ENCODE results near the gene URB1. TPM values are rescaled to one million over a fixed set of nuclear protein-coding genes. Genes with fewer than 3 reads are reported as not detected.

Gene URB1
- polyA plus RNA-seq, 2 of the 4 experiments (the other 2 are of a cell fraction): 8.7 to 10.1 TPM

DNA sequence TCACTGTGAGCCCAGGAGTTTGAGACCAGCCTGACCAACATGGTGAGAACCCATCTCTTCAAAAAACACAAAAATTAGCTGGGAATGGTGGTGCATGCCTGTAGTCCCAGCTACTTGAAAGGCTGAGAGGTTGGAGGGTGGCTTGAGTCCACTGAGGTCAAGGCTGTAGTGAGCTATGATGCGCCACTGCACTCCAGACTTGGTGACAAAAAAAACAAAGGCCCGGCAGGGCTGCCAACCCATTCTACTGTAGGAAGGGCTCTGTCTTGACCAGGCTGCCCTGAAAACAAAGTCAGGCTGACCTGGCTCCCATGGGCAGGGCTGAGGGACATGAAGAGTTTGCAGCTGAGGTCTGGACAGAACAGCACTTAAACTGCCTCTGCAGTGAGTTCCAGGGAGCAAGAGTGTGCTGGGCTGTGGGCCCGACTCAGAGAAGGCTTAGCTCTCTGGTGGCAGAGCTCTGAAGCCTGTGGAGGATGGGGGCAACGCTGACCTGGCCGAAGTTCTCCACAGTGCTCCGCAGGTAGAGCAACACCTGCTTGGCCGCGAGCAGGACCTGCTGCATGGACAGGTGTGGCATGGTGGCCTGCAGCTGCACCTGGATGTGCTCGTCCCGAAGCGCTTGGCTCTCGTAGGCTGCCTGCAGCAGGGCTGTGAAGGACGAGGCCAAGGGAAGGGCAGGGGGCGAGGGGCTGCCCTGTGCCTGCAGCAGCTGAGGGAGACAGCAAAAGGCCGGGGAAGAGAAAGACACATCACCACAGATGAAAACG lies 42.4 kb downstream of the URB1 start:
- Histone ChIP-seq H3K4me1 (no peaks in the 10 kb centered on the region), H3K4me2 (no peak overlapping the region), H3K4me3 (no peak overlapping the region), H3K9me3 (no peaks in the 10 kb centered on the region), H3K27ac (no peak overlapping the region)
- ChIA-PET POLR2A (no interaction called here), CTCF (interaction anchor here (2.7 kb wide), 1 partner anchor 14 kb away, joined by 6 read pairs; no protein-coding TSS in a partner anchor)
- ATAC-seq: no peak
- FAIRE-seq: no peak
- DNase-seq (ENCODE audit: low read depth in 1 of 2, low spot score in 1 of 2): no peak
- TF ChIP-seq MAZ (IDR thresholded peaks at IDR 0.05; ENCODE audit: borderline replicate concordance, low read depth, low read length): no peak
- TF ChIP-seq HEYL (CRISPR knock-in tag; IDR thresholded peaks at IDR 0.05): no peak
- no peak for TF ChIP-seq PHF8 (IDR thresholded peaks at IDR 0.05; ENCODE audit: borderline replicate concordance, low read depth)
- no peak for TF ChIP-seq HOXA7 (CRISPR knock-in tag; IDR thresholded peaks at IDR 0.05)
- no peak for TF ChIP-seq FOSL2 (IDR thresholded peaks at IDR 0.05)
- no peak for TF ChIP-seq FOSL2 (CRISPR knock-in tag; IDR thresholded peaks at IDR 0.05)
- TF ChIP-seq RARB (CRISPR knock-in tag; IDR thresholded peaks at IDR 0.05): no peak
- no peak for TF ChIP-seq KDM1A (IDR thresholded peaks at IDR 0.05; ENCODE audit: low read depth)
- TF ChIP-seq CBX2 (IDR thresholded peaks at IDR 0.05; ENCODE audit: borderline replicate concordance, low read depth): no peak
- TF ChIP-seq SMC3 (IDR thresholded peaks at IDR 0.05): no peak
- WGBS (ENCODE audit: missing lambda C conversion rate): 91% methylated on average over 10 of the region's 16 CpGs

DNA sequence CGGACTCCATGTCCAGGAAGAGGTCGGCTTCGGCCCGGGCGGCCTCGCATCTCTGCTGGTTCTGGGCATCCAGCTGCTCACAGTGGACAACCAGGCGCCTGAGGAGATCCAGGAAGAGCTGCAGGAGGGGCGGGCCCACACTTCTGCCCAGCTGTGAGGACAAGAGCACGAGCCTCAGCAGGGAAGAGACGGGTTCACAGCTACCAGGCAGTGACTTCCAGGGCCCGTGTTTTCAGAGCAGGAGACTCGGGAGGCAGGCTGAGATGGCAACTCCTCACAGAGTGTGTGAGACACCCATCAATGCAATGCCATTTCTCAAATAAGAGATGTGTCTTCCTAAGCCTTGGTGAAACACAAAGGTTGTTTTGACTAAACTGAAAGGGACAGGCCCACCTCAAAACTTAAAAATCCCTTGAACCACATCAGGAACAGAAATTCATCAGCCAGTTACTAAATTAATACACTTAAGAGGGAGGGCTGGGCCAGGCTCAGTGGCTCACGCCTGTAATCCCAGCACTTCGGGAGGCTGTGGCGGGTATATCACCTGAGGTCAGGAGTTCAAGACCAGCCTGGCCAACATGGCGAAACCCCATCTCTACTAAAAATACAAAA lies 43.4 kb downstream of the URB1 start:
- Histone ChIP-seq H3K4me2 (no peak overlapping the region), H3K4me1 (no peaks in the 10 kb centered on the region), H3K4me3 (no peak overlapping the region), H3K9me3 (peaks cover 6% of the 10 kb centered on the region; the same call in 2 of the 3 replicates), H3K27ac (no peak overlapping the region)
- ATAC-seq: no peak
- TF ChIP-seq NR3C1 (IDR thresholded peaks at IDR 0.05) (no peak), RFX5 (IDR thresholded peaks at IDR 0.05) (no peak), KDM1A (IDR thresholded peaks at IDR 0.05; ENCODE audit: low read depth) (no peak), CBX8 (IDR thresholded peaks at IDR 0.05) (no peak), TP53 (CRISPR knock-in tag; IDR thresholded peaks at IDR 0.05) (no peak), POLR2AphosphoS2 (conservative IDR thresholded peaks at IDR 0.05; ENCODE audit: low read length) (no peak), MAFK (IDR thresholded peaks at IDR 0.05; ENCODE audit: partially characterized antibody) (no peak), EHMT2 (IDR thresholded peaks at IDR 0.05; ENCODE audit: low read depth) (no peak)
- TF ChIP-seq, protein P1, sequence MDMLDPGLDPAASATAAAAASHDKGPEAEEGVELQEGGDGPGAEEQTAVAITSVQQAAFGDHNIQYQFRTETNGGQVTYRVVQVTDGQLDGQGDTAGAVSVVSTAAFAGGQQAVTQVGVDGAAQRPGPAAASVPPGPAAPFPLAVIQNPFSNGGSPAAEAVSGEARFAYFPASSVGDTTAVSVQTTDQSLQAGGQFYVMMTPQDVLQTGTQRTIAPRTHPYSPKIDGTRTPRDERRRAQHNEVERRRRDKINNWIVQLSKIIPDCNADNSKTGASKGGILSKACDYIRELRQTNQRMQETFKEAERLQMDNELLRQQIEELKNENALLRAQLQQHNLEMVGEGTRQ (IDR thresholded peaks at IDR 0.05): no peak
- CTCF ChIA-PET: interaction anchor here (2.7 kb wide), 1 partner anchor 15 kb away, joined by 6 read pairs; no protein-coding TSS in a partner anchor
- POLR2A ChIA-PET: no interaction called here
- 97% methylated on average over 11 of the region's 16 CpGs for WGBS (ENCODE audit: missing lambda C conversion rate)
- DNase-seq (ENCODE audit: low read depth in 1 of 2, low spot score in 1 of 2): no peak
- FAIRE-seq: no peak

DNA sequence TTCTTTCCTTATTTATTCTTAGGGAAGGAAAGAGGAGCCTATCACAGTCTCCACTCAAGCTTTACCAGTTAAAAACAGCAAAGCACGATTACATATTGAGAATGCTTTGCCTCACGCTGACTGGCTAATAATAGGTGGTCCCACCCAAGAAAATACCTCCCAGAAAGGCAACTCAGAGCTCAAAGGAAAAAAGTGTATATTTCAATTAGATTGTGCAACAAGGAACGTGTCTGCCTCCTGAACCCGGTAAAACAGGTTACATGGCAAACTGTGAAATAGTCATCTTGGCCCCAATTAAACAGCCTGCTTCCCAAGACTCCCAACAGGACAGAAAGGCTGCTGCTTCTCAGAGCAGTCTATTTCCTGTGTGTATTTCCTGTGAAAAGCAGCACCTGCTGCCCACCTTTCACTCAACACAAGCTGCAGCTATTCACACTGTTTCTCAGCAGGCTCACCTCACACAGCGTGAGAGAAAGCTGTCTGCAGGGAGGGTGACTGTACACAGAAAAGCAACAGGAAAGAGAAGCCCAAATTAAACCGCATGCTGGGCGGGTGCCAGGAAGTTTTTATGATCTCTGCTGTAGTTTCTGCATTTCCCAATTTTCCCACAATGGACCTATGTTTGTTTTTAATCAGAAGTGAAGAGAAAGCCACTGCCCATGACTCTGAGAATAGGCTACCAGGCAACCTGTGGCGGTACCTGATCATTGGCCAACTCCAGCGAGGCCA lies 44.0 kb downstream of the URB1 start:
- no peak for DNase-seq (ENCODE audit: low read depth in 1 of 2, low spot score in 1 of 2)
- no peak for FAIRE-seq
- no peak overlapping the region for H3K4me3 ChIP-seq
- TF ChIP-seq FOSB (CRISPR knock-in tag; IDR thresholded peaks at IDR 0.05) (no peak), ESRRA (IDR thresholded peaks at IDR 0.05; ENCODE audit: borderline replicate concordance, low read length) (no peak), MAZ (IDR thresholded peaks at IDR 0.05; ENCODE audit: borderline replicate concordance, low read depth, low read length) (no peak), HOXB5 (CRISPR knock-in tag; IDR thresholded peaks at IDR 0.05) (no peak), RAD21 (conservative IDR thresholded peaks at IDR 0.05 in 1 of 2, IDR thresholded peaks at IDR 0.05 in 1 of 2) (no peak), POLR2A (IDR thresholded peaks at IDR 0.05; ENCODE audit: low read length) (no peak), HDAC2 (IDR thresholded peaks at IDR 0.05) (no peak), ZC3H11A (IDR thresholded peaks at IDR 0.05) (no peak)
- ChIA-PET POLR2A (no interaction called here), CTCF (interaction anchor here (1.8 to 2.7 kb wide), 2 partner anchors 10 to 16 kb away, joined by 6 to 8 read pairs; no protein-coding TSS in a partner anchor)
- 94% methylated on average over 9 of the region's 9 CpGs for WGBS (ENCODE audit: missing lambda C conversion rate)
- no peak for ATAC-seq
- no peaks in the 10 kb centered on the region for H3K4me1 ChIP-seq
- H3K9me3 ChIP-seq: peaks cover 11% of the 10 kb centered on the region; the same call in 2 of the 3 replicates
- no peak overlapping the region for H3K4me2 ChIP-seq
- no peak overlapping the region for H3K27ac ChIP-seq

All from A549 (cell line).